Smooth muscle cell (in vitro differentiated cells): ENCODE data around the gene SPTSSA. TPM values are rescaled to one million over a fixed set of nuclear protein-coding genes. Genes with fewer than 3 reads are reported as not detected.

Source experiments
- DNase-seq: peaks from one replicate; lab custom pipeline; 2025; ENCODE audit not compliant: unreplicated experiment; lab: John Stamatoyannopoulos, UW
- H2AFZ ChIP-seq: fragments of 200-600 bp; sonication (generic); 2 replicates; pipeline ENCODE4 v1.6.0; 2016; ENCODE audit warnings: antibody characterized with exemption, low read depth, mild to moderate bottlenecking
- H3F3A ChIP-seq: fragments of 200-600 bp; sonication (generic); 2 replicates; pipeline ENCODE4 v1.6.0; 2017; ENCODE audit warnings: antibody characterized with exemption, low read depth
- H3K27ac ChIP-seq: fragments of 200-600 bp; sonication (generic); 2 replicates; pipeline ENCODE4 v1.5.1; 2016; ENCODE audit warnings: low read depth, mild to moderate bottlenecking
- H3K27me3 ChIP-seq: fragments of 200-600 bp; sonication (generic); 2 replicates; pipeline ENCODE4 v1.6.1; 2016; ENCODE audit warnings: low read depth, mild to moderate bottlenecking
- H3K36me3 ChIP-seq: fragments of 200-600 bp; sonication (generic); 2 replicates; pipeline ENCODE4 v1.5.1; 2016; ENCODE audit warnings: low read depth
- H3K4me1 ChIP-seq: fragments of 200-600 bp; sonication (generic); 2 replicates; pipeline ENCODE4 v1.5.1; 2016; ENCODE audit warnings: low read depth
- H3K4me2 ChIP-seq: fragments of 200-600 bp; sonication (generic); 2 replicates; pipeline ENCODE4 v1.6.0; 2016; ENCODE audit warnings: mild to moderate bottlenecking
- H3K4me3 ChIP-seq: fragments of 200-600 bp; sonication (generic); 2 replicates; pipeline ENCODE4 v1.5.1; 2016; ENCODE audit warnings: mild to moderate bottlenecking
- H3K79me2 ChIP-seq: fragments of 200-600 bp; sonication (generic); 2 replicates; pipeline ENCODE4 v1.6.0; 2016; ENCODE audit warnings: low read depth, mild to moderate bottlenecking
- H3K9ac ChIP-seq: fragments of 200-600 bp; sonication (generic); 2 replicates; pipeline ENCODE4 v1.6.0; 2016; ENCODE audit warnings: low read depth
- H3K9me3 ChIP-seq: fragments of 200-600 bp; sonication (generic); replicated peaks from 2 replicates; pipeline ENCODE4 v1.5.1; 2016; ENCODE audit warnings: low read depth
- H4K20me1 ChIP-seq: fragments of 200-600 bp; sonication (generic); 2 replicates; pipeline ENCODE4 v1.6.0; 2016; ENCODE audit warnings: low read depth
- CTCF ChIP-seq: fragments of 200-600 bp; sonication (generic); IDR thresholded peaks from 2 replicates; pipeline ENCODE4 v1.5.1; 2017; ENCODE audit warnings: borderline replicate concordance, mild to moderate bottlenecking, antibody characterized with exemption; ENCODE audit not compliant: insufficient read depth, poor library complexity, severe bottlenecking
- WGBS: methylation state at CpG from one replicate; pipeline ENCODE4 v1.1.7; 2016; ENCODE audit warnings: low lambda C conversion rate; 5-methylcytosine and 5-hydroxymethylcytosine counted together
- polyA plus RNA-seq: library from polyadenylated mRNA; unstranded; fragments of >200 nt; fragmentation: Nextera tagmentation; extraction: Ambion mirVana; gene quantifications from 2 replicates; pipeline ENCODE4 v1.2.1, GENCODE V29; 2016
- total RNA-seq: library from RNA; depleted of rRNA; stranded (reverse); fragments of >200 nt; gene quantifications from 2 replicates; pipeline ENCODE4 v1.2.3, GENCODE V29; 2014

SPTSSA gene
- total and polyA plus RNA-seq, 2 experiments from 2014 or later, result 22.8 to 23.7 TPM

DNA sequence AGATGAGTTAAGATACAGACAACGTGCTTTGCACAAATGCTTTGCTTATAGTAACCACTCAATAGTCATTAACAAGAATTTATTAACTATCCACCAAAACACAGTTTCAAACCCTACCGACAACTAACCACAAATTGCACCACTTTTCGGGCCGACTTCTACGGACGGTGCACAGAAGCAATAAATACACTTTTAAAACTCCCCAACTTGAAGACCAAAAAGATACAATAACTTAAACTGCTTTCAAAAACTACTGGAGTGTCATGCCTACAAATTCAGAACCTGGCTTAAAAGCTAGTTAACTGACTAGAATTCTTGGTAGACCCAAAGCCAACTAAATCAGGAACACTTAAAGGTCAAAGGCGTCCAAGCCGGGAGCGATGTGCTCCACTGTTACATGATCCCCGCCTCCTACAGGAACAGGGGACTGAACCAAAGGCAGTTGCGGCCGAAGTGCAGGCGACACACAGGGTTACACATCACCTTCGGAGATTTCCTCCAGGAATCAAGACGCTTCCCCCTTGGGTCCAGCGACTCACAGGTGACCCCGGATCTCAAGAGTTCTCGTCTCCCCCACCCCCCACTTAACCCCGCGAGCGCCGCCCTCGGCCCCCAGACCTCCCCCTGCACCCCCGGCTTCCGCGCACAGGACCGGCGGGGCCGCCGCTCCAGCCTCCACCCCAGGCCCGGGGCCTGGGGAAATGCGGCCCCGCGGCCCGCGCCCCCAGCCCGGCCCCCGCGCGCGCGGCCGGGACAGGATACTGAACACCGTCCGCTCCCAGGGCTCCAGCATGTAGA lies 507 bp downstream of the SPTSSA start:
- Histone ChIP-seq H3K79me2 (peaks cover 48% of the 10 kb centered on the region), H3K9me3 (no peaks in the 10 kb centered on the region), H3K27me3 (no peaks in the 10 kb centered on the region), H3K36me3 (no peaks in the 10 kb centered on the region), H3K4me2 (peak overlapping the region; percentile 85), H4K20me1 (peaks cover 51% of the 10 kb centered on the region), H3K4me1 (peaks cover 16% of the 10 kb centered on the region), H3K4me3 (peak overlapping the region; percentile 58), H2AFZ (no peak overlapping the region), H3F3A (no peaks in the 10 kb centered on the region), H3K27ac (peak overlapping the region; percentile 63), H3K9ac (peak overlapping the region; percentile 45)
- TF ChIP-seq CTCF, result no peak
- WGBS, result 2% methylated on average over 15 of the region's 45 CpGs
- no peak for DNase-seq

GRCh38 chr14:34460841-34461240 lies 1.2 kb downstream of the SPTSSA start:
- H3K9ac ChIP-seq, result peak overlapping the region; percentile 14
- H3K4me3 ChIP-seq, result peak overlapping the region; percentile 58
- H3K79me2 ChIP-seq, result peaks cover 54% of the 10 kb centered on the region
- H3K36me3 ChIP-seq, result no peaks in the 10 kb centered on the region
- WGBS, result 10% methylated on average over 2 of the region's 2 CpGs
- peaks cover 57% of the 10 kb centered on the region for H4K20me1 ChIP-seq
- H3K4me2 ChIP-seq, result peak overlapping the region; percentile 85
- no peak for DNase-seq
- TF ChIP-seq CTCF, result no peak
- H2AFZ ChIP-seq, result no peak overlapping the region
- H3K27me3 ChIP-seq, result no peaks in the 10 kb centered on the region
- peaks cover 16% of the 10 kb centered on the region for H3K4me1 ChIP-seq
- no peaks in the 10 kb centered on the region for H3K9me3 ChIP-seq
- no peaks in the 10 kb centered on the region for H3F3A ChIP-seq
- peak overlapping the region; percentile 63 for H3K27ac ChIP-seq

GRCh38 chr14:34460295-34460694 lies 1.7 kb downstream of the SPTSSA start:
- no peaks in the 10 kb centered on the region for H3K9me3 ChIP-seq
- no peak for DNase-seq
- peaks cover 5% of the 10 kb centered on the region for H3K36me3 ChIP-seq
- H3K4me2 ChIP-seq, result peak overlapping the region; percentile 85
- H3F3A ChIP-seq, result no peaks in the 10 kb centered on the region
- no peak overlapping the region for H2AFZ ChIP-seq
- peak overlapping the region; percentile 63 for H3K27ac ChIP-seq
- TF ChIP-seq CTCF, result no peak
- H4K20me1 ChIP-seq, result peaks cover 63% of the 10 kb centered on the region
- H3K27me3 ChIP-seq, result no peaks in the 10 kb centered on the region
- H3K9ac ChIP-seq, result peak overlapping the region; percentile 14
- peaks cover 60% of the 10 kb centered on the region for H3K79me2 ChIP-seq
- peaks cover 16% of the 10 kb centered on the region for H3K4me1 ChIP-seq
- peak overlapping the region; percentile 58 for H3K4me3 ChIP-seq
- 100% methylated on average over 1 of the region's 1 CpG for WGBS
